OCI-LY3 (cell line): ENCODE data around the gene SDK2.

Experiments
- EZH2phosphoT487 ChIP-seq: fragments of 200-600 bp; shearing (Covaris generic); IDR thresholded peaks from 2 replicates; pipeline ENCODE4 v1.6.1; 2018; ENCODE audit warnings: antibody characterized with exemption, mixed run types, low read depth
- TF ChIP-seq, protein P1 (sequence below): fragments of 200-600, 300-600 bp; sonication (generic); IDR thresholded peaks from 2 replicates; pipeline ENCODE4 v1.5.1; 2014; ENCODE audit warnings: antibody characterized with exemption, low read length, low read depth

DNA sequence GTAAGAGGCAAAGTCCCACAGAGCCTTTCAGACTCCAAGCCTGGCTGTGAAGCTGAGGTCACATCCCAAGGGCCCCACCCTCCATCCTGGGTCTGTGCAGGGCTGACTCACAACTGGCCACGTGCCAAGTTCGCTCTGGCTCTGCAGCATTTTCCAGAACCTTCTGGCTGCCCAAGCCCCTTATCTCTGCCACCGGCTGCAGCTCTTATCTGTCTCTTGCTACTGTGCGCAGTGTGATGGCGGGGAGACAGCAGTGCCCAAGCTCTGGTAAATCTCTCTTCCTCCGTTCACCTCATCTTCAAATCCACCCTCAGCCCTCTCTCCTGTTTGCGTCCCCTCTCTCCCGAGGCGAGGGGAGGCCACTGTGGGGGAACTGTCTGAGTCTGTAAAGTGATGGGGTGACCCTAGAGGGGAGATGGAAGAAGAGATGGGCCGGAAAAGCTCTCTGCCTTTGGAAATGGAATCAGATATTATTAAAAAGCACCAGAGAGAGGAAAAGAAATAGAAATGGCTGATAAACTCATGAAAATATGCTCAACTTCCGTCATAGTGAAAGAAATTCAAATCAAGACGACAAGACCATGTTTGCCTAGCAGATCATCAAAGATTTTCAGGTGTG, 169.8 kb downstream of the SDK2 start:
- TF ChIP-seq, protein P1, sequence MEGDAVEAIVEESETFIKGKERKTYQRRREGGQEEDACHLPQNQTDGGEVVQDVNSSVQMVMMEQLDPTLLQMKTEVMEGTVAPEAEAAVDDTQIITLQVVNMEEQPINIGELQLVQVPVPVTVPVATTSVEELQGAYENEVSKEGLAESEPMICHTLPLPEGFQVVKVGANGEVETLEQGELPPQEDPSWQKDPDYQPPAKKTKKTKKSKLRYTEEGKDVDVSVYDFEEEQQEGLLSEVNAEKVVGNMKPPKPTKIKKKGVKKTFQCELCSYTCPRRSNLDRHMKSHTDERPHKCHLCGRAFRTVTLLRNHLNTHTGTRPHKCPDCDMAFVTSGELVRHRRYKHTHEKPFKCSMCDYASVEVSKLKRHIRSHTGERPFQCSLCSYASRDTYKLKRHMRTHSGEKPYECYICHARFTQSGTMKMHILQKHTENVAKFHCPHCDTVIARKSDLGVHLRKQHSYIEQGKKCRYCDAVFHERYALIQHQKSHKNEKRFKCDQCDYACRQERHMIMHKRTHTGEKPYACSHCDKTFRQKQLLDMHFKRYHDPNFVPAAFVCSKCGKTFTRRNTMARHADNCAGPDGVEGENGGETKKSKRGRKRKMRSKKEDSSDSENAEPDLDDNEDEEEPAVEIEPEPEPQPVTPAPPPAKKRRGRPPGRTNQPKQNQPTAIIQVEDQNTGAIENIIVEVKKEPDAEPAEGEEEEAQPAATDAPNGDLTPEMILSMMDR = no peak
- no peak for TF ChIP-seq EZH2phosphoT487
